RWPE2 (cell line): ENCODE measurements around the gene SARNP.
A peak's percentile ranks its signal among the peaks of the same experiment; 100 is the strongest.

Experiments
- ATAC-seq: fragments of 200-7000 bp; cut with Tn5 transposase; 3 replicates; pipeline ENCODE4 v1.9.1; 2021; ENCODE audit warnings: low read depth
- DNase-seq: peaks from one replicate; pipeline ENCODE4 v3.0.0-alpha.2; 2020; ENCODE audit warnings: low spot score
- H3K27ac ChIP-seq: fragments of 450-650 bp; 2 replicates; pipeline ENCODE4 v1.5.1; 2017; ENCODE audit warnings: mild to moderate bottlenecking; ENCODE audit not compliant: poor library complexity, severe bottlenecking
- H3K27me3 ChIP-seq: fragments of 250-450 bp; sonication (Bioruptor Pico); 2 replicates; pipeline ENCODE4 v1.5.1; 2021; ENCODE audit warnings: mild to moderate bottlenecking, moderate library complexity; ENCODE audit not compliant: insufficient read depth, poor library complexity, severe bottlenecking
- H3K36me3 ChIP-seq: fragments of 250-450 bp; sonication (Bioruptor Pico); 2 replicates; pipeline ENCODE4 v1.5.1; 2020; ENCODE audit warnings: low read depth, mild to moderate bottlenecking, moderate library complexity
- H3K4me1 ChIP-seq: fragments of 250-450 bp; sonication (Bioruptor Pico); 2 replicates; pipeline ENCODE4 v1.5.1; 2021; ENCODE audit warnings: mild to moderate bottlenecking, moderate library complexity; ENCODE audit not compliant: insufficient read depth, poor library complexity, severe bottlenecking
- H3K4me3 ChIP-seq: fragments of 250-450 bp; sonication (Bioruptor Pico); 2 replicates; pipeline ENCODE4 v1.5.1; 2021; ENCODE audit warnings: mild to moderate bottlenecking, moderate library complexity; ENCODE audit not compliant: severe bottlenecking
- H3K9me3 ChIP-seq: fragments of 250-450 bp; sonication (Bioruptor Pico); 2 replicates; pipeline ENCODE4 v1.5.1; 2021; ENCODE audit warnings: mild to moderate bottlenecking, moderate library complexity; ENCODE audit not compliant: severe bottlenecking
- TF ChIP-seq, protein P1 (sequence below): fragments of 450-650 bp; IDR thresholded peaks from one replicate; pipeline ENCODE4 v1.5.1; 2017; ENCODE audit warnings: mild to moderate bottlenecking, moderate library complexity; ENCODE audit not compliant: poor library complexity, severe bottlenecking

SARNP gene

DNA sequence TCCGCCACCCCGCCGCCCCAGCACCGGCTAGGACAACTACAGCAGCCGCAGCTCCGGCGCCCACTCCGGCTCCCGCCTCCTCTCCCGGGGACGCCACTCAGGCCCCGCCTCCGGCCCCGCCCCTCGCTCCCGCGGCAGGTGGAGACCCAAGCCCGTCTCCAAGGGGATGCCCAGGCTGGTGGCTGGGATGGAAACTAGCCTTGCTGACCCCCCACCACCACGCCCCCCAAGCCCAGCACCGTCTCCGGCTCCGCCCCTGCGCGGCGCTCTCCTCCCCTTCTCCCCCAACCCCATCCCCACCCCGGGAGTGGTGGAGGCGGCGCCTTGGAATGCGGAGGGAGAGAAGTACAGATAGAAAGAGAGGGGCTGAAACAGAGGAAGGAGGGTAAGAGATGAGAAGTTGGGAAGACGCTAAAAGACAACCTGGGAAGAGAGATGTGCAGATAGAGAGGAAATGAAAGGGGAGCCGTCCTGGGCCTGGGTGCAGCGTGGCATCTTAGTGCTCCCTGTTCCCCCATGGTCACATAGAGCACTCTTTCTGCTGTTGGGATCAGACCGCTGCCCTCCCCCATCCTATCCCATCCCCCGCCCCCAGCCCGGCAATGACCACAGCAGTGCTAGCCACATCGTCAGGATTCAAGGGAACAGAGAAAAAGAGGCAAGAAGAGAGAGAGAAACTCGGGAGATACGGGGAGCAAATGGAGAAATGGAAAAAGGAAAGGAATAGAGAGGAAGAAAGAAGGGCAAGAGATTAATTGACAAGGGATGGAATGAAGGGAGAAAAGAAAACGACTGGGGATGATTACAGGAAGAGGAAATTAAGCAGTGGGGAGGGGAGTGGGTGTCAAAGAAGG, 109.5 kb downstream of the SARNP start, which contains the start of gene ITGA7:
TSS of gene ITGA7 (minus strand) at position 64 of the 854 bp plus-strand sequence. CDS start 222 bp downstream, outside the sequence.
- Histone ChIP-seq H3K9me3 (no peaks in the 10 kb centered on the region), H3K27ac (no peak within 1 kb of the TSS), H3K4me1 (no peaks in the 10 kb centered on the region), H3K36me3 (no peaks in the 10 kb centered on the region), H3K27me3 (peaks cover 21% of the 10 kb centered on the region), H3K4me3 (peak within 1 kb of the TSS; percentile 25)
- TF ChIP-seq, protein P1, sequence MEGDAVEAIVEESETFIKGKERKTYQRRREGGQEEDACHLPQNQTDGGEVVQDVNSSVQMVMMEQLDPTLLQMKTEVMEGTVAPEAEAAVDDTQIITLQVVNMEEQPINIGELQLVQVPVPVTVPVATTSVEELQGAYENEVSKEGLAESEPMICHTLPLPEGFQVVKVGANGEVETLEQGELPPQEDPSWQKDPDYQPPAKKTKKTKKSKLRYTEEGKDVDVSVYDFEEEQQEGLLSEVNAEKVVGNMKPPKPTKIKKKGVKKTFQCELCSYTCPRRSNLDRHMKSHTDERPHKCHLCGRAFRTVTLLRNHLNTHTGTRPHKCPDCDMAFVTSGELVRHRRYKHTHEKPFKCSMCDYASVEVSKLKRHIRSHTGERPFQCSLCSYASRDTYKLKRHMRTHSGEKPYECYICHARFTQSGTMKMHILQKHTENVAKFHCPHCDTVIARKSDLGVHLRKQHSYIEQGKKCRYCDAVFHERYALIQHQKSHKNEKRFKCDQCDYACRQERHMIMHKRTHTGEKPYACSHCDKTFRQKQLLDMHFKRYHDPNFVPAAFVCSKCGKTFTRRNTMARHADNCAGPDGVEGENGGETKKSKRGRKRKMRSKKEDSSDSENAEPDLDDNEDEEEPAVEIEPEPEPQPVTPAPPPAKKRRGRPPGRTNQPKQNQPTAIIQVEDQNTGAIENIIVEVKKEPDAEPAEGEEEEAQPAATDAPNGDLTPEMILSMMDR = no peak
- DNase-seq (no peak), ATAC-seq (peak; percentile 74)
